ENCODE measurements around the gene MAS1.
"Not testable (repeated sequence)": the region's sequence is repeated elsewhere in the genome, so short reads cannot be mapped to it uniquely, and the experiment has no call there.

The MAS1 gene

GRCh38 chr6:159919011-159919511, 28.3 kb downstream of the MAS1 start:
- no peak for DNase-seq

- DNase-seq, result no peak
Observed at GRCh38 chr6:159919800-159920199, 29.0 kb downstream of the MAS1 start.

GRCh38 chr6:159924150-159924549, 33.4 kb downstream of the MAS1 start:
- DNase-seq, result not testable (repeated sequence)

GRCh38 chr6:159926542-159927203, 35.9 kb downstream of the MAS1 start:
- no peak for DNase-seq

GRCh38 chr6:159929819-159930218, 39.0 kb downstream of the MAS1 start:
- peak; percentile 16 for DNase-seq

GRCh38 chr6:159931112-159931511, 40.3 kb downstream of the MAS1 start:
- DNase-seq, result no peak

- no peak for DNase-seq
Observed at GRCh38 chr6:159931846-159932245, 41.1 kb downstream of the MAS1 start.

GRCh38 chr6:159933077-159933476, 42.3 kb downstream of the MAS1 start:
- DNase-seq, result no peak

- DNase-seq, result no peak
Observed at GRCh38 chr6:159934181-159934580, 43.4 kb downstream of the MAS1 start.

- DNase-seq, result no peak
Observed at GRCh38 chr6:159935065-159935464, 44.3 kb downstream of the MAS1 start.

GRCh38 chr6:159935633-159936032, 44.8 kb downstream of the MAS1 start:
- DNase-seq, result no peak

GRCh38 chr6:159939591-159940016, 48.8 kb downstream of the MAS1 start:
- DNase-seq, result no peak

Data from DMS79 (cell line).